HCT116 (cell line): ENCODE results near the gene FNDC5. TPM values are rescaled to one million over a fixed set of nuclear protein-coding genes. Genes with fewer than 3 reads are reported as not detected.
A peak's percentile ranks its signal among the peaks of the same experiment; 100 is the strongest.

ENCODE experiments used
- ATAC-seq: fragments of 200-7000 bp; cut with Tn5 transposase; 2 replicates; pipeline ENCODE4 v1.9.1; 2020; ENCODE audit warnings: mild to moderate bottlenecking, moderate library complexity
- BruUV-seq: library from RNA; stranded (reverse); fragments of 400-500 nt; replicated peaks from 2 replicates; lab custom pipeline; 2021; lab: Mats Ljungman, UMichigan
- CTCF ChIA-PET: fragments of 300-600 bp; sonication (Branson Sonifier 250); formaldehyde crosslinking; loops from one replicate; lab custom pipeline; 2021; ENCODE audit warnings: antibody characterized with exemption; lab: Charles Lee
- POLR2A ChIA-PET: fragments of 300-600, 350-600 bp; sonication (Branson Sonifier 250); formaldehyde crosslinking; loops from one replicate; lab custom pipeline; 2021; ENCODE audit warnings: antibody characterized with exemption; lab: Charles Lee
- RAD21 ChIA-PET, 2 experiments: fragments of 300-600 bp; sonication (Branson Sonifier 250); formaldehyde crosslinking; loops; one replicate each; lab custom pipeline; 2023; ENCODE audit warnings: low total read pairs in 2 of 2; ENCODE audit not compliant: uncharacterized antibody in 2 of 2, unreplicated experiment in 2 of 2, low non-redundant PET in 1 of 2; lab: Charles Lee
- DNase-seq: peaks from one replicate; pipeline ENCODE4 v3.0.0-alpha.2; 2010; ENCODE audit warnings: low read depth, low spot score
- H2AFZ ChIP-seq: fragments of 200-600 bp; shearing (Covaris generic), sonication (generic); 2 replicates; pipeline ENCODE4 v1.6.1; 2017; ENCODE audit warnings: low read depth, mixed run types, mixed read lengths, antibody characterized with exemption, low read length; ENCODE audit not compliant: poor library complexity, severe bottlenecking
- H3K27ac ChIP-seq: 2 replicates; pipeline ENCODE4 v1.5.1; 2012; ENCODE audit warnings: low read depth, low read length
- H3K27me3 ChIP-seq: fragments of 200-600 bp; sonication (generic); 2 replicates; pipeline ENCODE4 v1.6.1; 2016; ENCODE audit warnings: mixed run types, low read length, mixed read lengths; ENCODE audit not compliant: insufficient read depth
- H3K36me3 ChIP-seq, 2 experiments: fragments of 200-500 bp in 1 of 2; fragments of 200-600 bp in 1 of 2; sonication (Bioruptor generic) in 1 of 2; sonication (generic) in 1 of 2; 2 replicates each; pipeline versions ENCODE4 v1.5.1 to v1.6.1; 2014 to 2016; ENCODE audit warnings: low read length in 2 of 2, inconsistent platforms in 1 of 2, mixed read lengths in 1 of 2, mixed run types in 1 of 2; ENCODE audit not compliant: insufficient read depth in 2 of 2, control insufficient read depth in 1 of 2
- H3K4me1 ChIP-seq, 2 experiments: fragments of 200-600 bp in 1 of 2; sonication (generic) in 1 of 2; 2 replicates each; pipeline versions ENCODE4 v1.5.1 to v1.6.1; 2012 to 2017; ENCODE audit warnings: low read length in 2 of 2, inconsistent platforms in 1 of 2, mild to moderate bottlenecking in 1 of 2, mixed read lengths in 1 of 2, mixed run types in 1 of 2, moderate library complexity in 1 of 2; ENCODE audit not compliant: insufficient read depth in 2 of 2, control insufficient read depth in 1 of 2
- H3K4me2 ChIP-seq: fragments of 200-600 bp; sonication (generic); 2 replicates; pipeline ENCODE4 v1.6.1; 2017; ENCODE audit warnings: mixed run types, low read length, mixed read lengths
- H3K4me3 ChIP-seq, 2 experiments: fragments of 200-600 bp in 1 of 2; sonication (generic) in 1 of 2; replicated peaks in 1 of 2; 2 replicates each; pipeline ENCODE4 v1.5.1; 2011 to 2016; ENCODE audit warnings: low read length in 2 of 2, control low read depth in 1 of 2, low read depth in 1 of 2, mild to moderate bottlenecking in 1 of 2, mixed read lengths in 1 of 2, mixed run types in 1 of 2
- H3K79me2 ChIP-seq: fragments of 200-600 bp; sonication (generic); 2 replicates; pipeline ENCODE4 v1.6.1; 2017; ENCODE audit warnings: mild to moderate bottlenecking, mixed run types, low read length, moderate library complexity, mixed read lengths; ENCODE audit not compliant: insufficient read depth
- H3K9ac ChIP-seq: fragments of 200-600 bp; sonication (generic); 2 replicates; pipeline ENCODE4 v1.6.1; 2016; ENCODE audit warnings: low read length, mixed read lengths
- H3K9me2 ChIP-seq: fragments of 200-600 bp; sonication (generic), shearing (Covaris generic); 2 replicates; pipeline ENCODE4 v1.6.1; 2017; ENCODE audit warnings: mixed run types, mild to moderate bottlenecking, moderate library complexity; ENCODE audit not compliant: insufficient read depth
- H3K9me3 ChIP-seq, 2 experiments: fragments of 200-500 bp in 1 of 2; fragments of 200-600 bp in 1 of 2; sonication (Bioruptor generic) in 1 of 2; sonication (generic) in 1 of 2; 2 replicates each; pipeline ENCODE4 v1.6.1; 2014 to 2017; ENCODE audit warnings: low read length in 2 of 2, mixed read lengths in 2 of 2, inconsistent platforms in 1 of 2, low read depth in 1 of 2, mild to moderate bottlenecking in 1 of 2, mixed run types in 1 of 2, moderate library complexity in 1 of 2; ENCODE audit not compliant: control insufficient read depth in 1 of 2, insufficient read depth in 1 of 2
- H4K20me1 ChIP-seq: fragments of 200-600 bp; sonication (generic), shearing (Covaris generic); 2 replicates; pipeline ENCODE4 v1.6.1; 2017; ENCODE audit warnings: mixed run types, mild to moderate bottlenecking, moderate library complexity; ENCODE audit not compliant: insufficient read depth
- EGR1 ChIP-seq: IDR thresholded peaks from 2 replicates; pipeline ENCODE4 v1.6.1; 2012; ENCODE audit warnings: low read depth
- EZH2phosphoT487 ChIP-seq: fragments of 200-600 bp; IDR thresholded peaks from 2 replicates; pipeline ENCODE4 v1.6.1; 2018; ENCODE audit warnings: antibody characterized with exemption, borderline replicate concordance
- JUND ChIP-seq: IDR thresholded peaks from 2 replicates; pipeline ENCODE4 v1.6.1; 2012
- MAX ChIP-seq: IDR thresholded peaks from 2 replicates; pipeline ENCODE4 v1.6.1; 2012
- POLR2A ChIP-seq: IDR thresholded peaks from 2 replicates; pipeline ENCODE4 v1.7.0; 2011; ENCODE audit warnings: borderline replicate concordance; ENCODE audit not compliant: insufficient read depth, insufficient read length; ENCODE audit errors: extremely low read depth
- POLR2AphosphoS5 ChIP-seq: IDR thresholded peaks from 2 replicates; pipeline ENCODE4 v1.6.1; 2011; ENCODE audit warnings: mild to moderate bottlenecking, low read depth, low read length, moderate library complexity
- YY1 ChIP-seq: IDR thresholded peaks from 2 replicates; pipeline ENCODE4 v1.6.1; 2011; ENCODE audit warnings: low read length, low read depth, moderate library complexity, mild to moderate bottlenecking; ENCODE audit not compliant: insufficient replicate concordance; ENCODE audit errors: extremely low read depth
- ZFX ChIP-seq: fragments of 450-650 bp; IDR thresholded peaks from 2 replicates; pipeline ENCODE4 v1.6.1; 2017
- intact Hi-C: fragments of 100-400 bp; cut with micrococcal nuclease; formaldehyde crosslinking; loops from 2 replicates; pipeline ENCODE4 v1.10.0; 2022
- total RNA-seq: library from RNA; stranded (reverse); gene quantifications from one replicate; pipeline ENCODE4 v1.2.1, GENCODE V29; 2021; ENCODE audit not compliant: unreplicated experiment

The FNDC5 gene
- total RNA-seq, 1 experiment from 2014 or later = not detected

GRCh38 chr1:32900956-32901822 is 30.5 kb upstream of the FNDC5 start, which contains the start of gene TMEM54:
Gene TMEM54, minus strand, starts transcription at chr1:32901389. Its CDS starts 151 bp downstream, at chr1:32901238.
- H3K27ac ChIP-seq = peak within 1 kb of the TSS; percentile 71
- peaks cover 6% of the 10 kb centered on the region; the same call in 1 of the 2 replicates for H3K79me2 ChIP-seq
- H2AFZ ChIP-seq = no peak within 1 kb of the TSS
- H3K9me2 ChIP-seq = no peaks in the 10 kb centered on the region
- DNase-seq (no peak), ATAC-seq (peak; percentile 83)
- H3K27me3 ChIP-seq = no peaks in the 10 kb centered on the region
- RAD21 ChIA-PET = no interaction called here
- TF ChIP-seq JUND (no peak), POLR2AphosphoS5 (peak; percentile 77), ZFX (peak; percentile 51), EGR1 (no peak), MAX (peak; percentile 51), YY1 (peak; percentile 35), EZH2phosphoT487 (no peak), POLR2A (peak; percentile 18)
- H3K4me2 ChIP-seq = peak within 1 kb of the TSS; percentile 89
- H4K20me1 ChIP-seq = no peaks in the 10 kb centered on the region
- POLR2A ChIA-PET = no interaction called here
- CTCF ChIA-PET = no interaction called here
- peak within 1 kb of the TSS; percentile 68 to 83 for H3K4me3 ChIP-seq
- no TSS peak for BruUV-seq
- intact Hi-C loops = loop anchor here (10.0 kb wide), 1 partner anchor 154 kb away; no protein-coding TSS in a partner anchor
- H3K4me1 ChIP-seq = peaks cover 19 to 32% of the 10 kb centered on the region in 2 experiments; a peak in 3 of 4 replicates
- H3K9me3 ChIP-seq = no peaks in the 10 kb centered on the region
- H3K9ac ChIP-seq = peak within 1 kb of the TSS; percentile 81
- peaks cover 0 to 8% of the 10 kb centered on the region in 2 experiments; a peak in 2 of 4 replicates for H3K36me3 ChIP-seq
